K562 (cell line): ENCODE data around the gene NUDCD3. TPM values are rescaled to one million over a fixed set of nuclear protein-coding genes. Genes with fewer than 3 reads are reported as not detected.

Source experiments
- ATAC-seq: fragments of 200-7000 bp; cut with Tn5 transposase; 3 replicates; pipeline ENCODE4 v1.9.1; 2020; ENCODE audit warnings: moderate library complexity
- BruUV-seq: library from RNA; stranded (reverse); fragments of 400-500 nt; replicated peaks from 2 replicates; lab custom pipeline; 2021; lab: Mats Ljungman, UMichigan
- CTCF ChIA-PET: fragments of 300-600 bp; formaldehyde crosslinking; extraction: SDS; loops from one replicate; lab custom pipeline; 2021; ENCODE audit warnings: low intra/inter-chr PET ratio; lab: Yijun Ruan, JAX
- POLR2A ChIA-PET: fragments of 300-600, 350-650 bp; sonication (Branson Sonifier 250); formaldehyde crosslinking; extraction: SDS; loops from one replicate; lab custom pipeline; 2021; ENCODE audit warnings: antibody characterized with exemption, inconsistent platforms; lab: Yijun Ruan, JAX
- DNase-seq, 4 experiments: peaks; one replicate each; pipeline versions ENCODE4 v3.0.0 to v3.0.0-alpha.2; 2011 to 2018; ENCODE audit warnings: low spot score in 3 of 4, mixed read lengths in 3 of 4; ENCODE audit errors: extremely low read depth in 1 of 4
- FAIRE-seq: peaks from 2 replicates; lab custom pipeline; 2011; peaks lifted over from hg19 to GRCh38; lab: Jason Lieb, UNC
- H2AFZ ChIP-seq: 2 replicates; pipeline ENCODE4 v1.6.0; 2011; ENCODE audit warnings: low read depth, low read length, control low read depth, inconsistent platforms
- H3K27ac ChIP-seq: fragments of 200-600 bp; 3 replicates; pipeline ENCODE4 v1.8.0; 2011; ENCODE audit warnings: low read depth, mild to moderate bottlenecking, control low read depth, inconsistent platforms, low read length, moderate library complexity, mixed read lengths; ENCODE audit errors: extremely low read depth
- H3K27me3 ChIP-seq, 2 experiments: fragments of 300-600 bp in 1 of 2; 2 replicates in 1 of 2; 3 replicates in 1 of 2; pipeline versions ENCODE4 v1.6.0 to v1.8.0; 2011; ENCODE audit warnings: inconsistent platforms in 2 of 2, low read length in 2 of 2, mild to moderate bottlenecking in 1 of 2, mixed read lengths in 1 of 2, moderate library complexity in 1 of 2; ENCODE audit not compliant: control insufficient read depth in 2 of 2, insufficient read depth in 2 of 2
- H3K36me3 ChIP-seq: fragments of 300-600 bp; 3 replicates; pipeline ENCODE4 v1.8.0; 2011; ENCODE audit warnings: mild to moderate bottlenecking, low read length, inconsistent platforms; ENCODE audit not compliant: control insufficient read depth, insufficient read depth
- H3K4me1 ChIP-seq, 2 experiments: fragments of 200-600 bp in 1 of 2; replicated peaks in 1 of 2; 2 replicates in 1 of 2; 3 replicates in 1 of 2; pipeline versions ENCODE4 v1.5.1 to v1.8.0; 2011; ENCODE audit warnings: inconsistent platforms in 2 of 2, low read length in 2 of 2, mild to moderate bottlenecking in 1 of 2, mixed read lengths in 1 of 2, moderate library complexity in 1 of 2; ENCODE audit not compliant: control insufficient read depth in 2 of 2, insufficient read depth in 2 of 2
- H3K4me2 ChIP-seq: 2 replicates; pipeline ENCODE4 v1.6.1; 2011; ENCODE audit warnings: low read length, control low read depth, inconsistent platforms, mixed read lengths; ENCODE audit not compliant: insufficient read depth
- H3K4me3 ChIP-seq: fragments of 200-600 bp; sonication (generic), shearing (Covaris generic); 2 replicates; pipeline ENCODE4 v1.5.1; 2016; ENCODE audit warnings: control low read depth, inconsistent platforms
- H3K79me2 ChIP-seq: fragments of 200-600 bp; 3 replicates; pipeline ENCODE4 v1.8.0; 2011; ENCODE audit warnings: low read length, inconsistent platforms; ENCODE audit not compliant: control insufficient read depth, insufficient read depth
- H3K9ac ChIP-seq, 2 experiments: 2 replicates each; pipeline versions ENCODE4 v1.6.0 to v1.6.1; 2011; ENCODE audit warnings: low read depth in 2 of 2, low read length in 2 of 2, control low read depth in 1 of 2, inconsistent platforms in 1 of 2, mild to moderate bottlenecking in 1 of 2, mixed read lengths in 1 of 2; ENCODE audit not compliant: insufficient read depth in 1 of 2
- H3K9me1 ChIP-seq: one replicate; pipeline ENCODE4 v1.6.0; 2011; ENCODE audit warnings: inconsistent platforms, mild to moderate bottlenecking, low read length, moderate library complexity; ENCODE audit not compliant: control insufficient read depth, insufficient read depth
- H3K9me3 ChIP-seq: replicated peaks from 2 replicates; pipeline ENCODE4 v1.5.1; 2011; ENCODE audit warnings: low read depth, low read length, inconsistent platforms; ENCODE audit not compliant: control insufficient read depth, insufficient read depth
- H4K20me1 ChIP-seq: replicated peaks from 2 replicates; pipeline ENCODE4 v1.6.1; 2011; ENCODE audit warnings: low read length, inconsistent platforms, mixed read lengths; ENCODE audit not compliant: control insufficient read depth, insufficient read depth
- ETV1 ChIP-seq: fragments of 450-650 bp; conservative IDR thresholded peaks from 2 replicates; pipeline ENCODE4 v1.6.1; 2016; ENCODE audit warnings: missing genetic modification characterization, control low read depth, low read depth, missing compliant biosample characterization
- LCOR ChIP-seq: sonication (generic); formaldehyde crosslinking; IDR thresholded peaks from 2 replicates; pipeline ENCODE4 v1.8.0; 2022; ENCODE audit warnings: mild to moderate bottlenecking, missing genetic modification reagents
- MTA1 ChIP-seq: fragments of 450-650 bp; IDR thresholded peaks from 2 replicates; pipeline ENCODE4 v1.6.1; 2017; ENCODE audit warnings: borderline replicate concordance
- NFE2L1 ChIP-seq: fragments of 450-650 bp; IDR thresholded peaks from 2 replicates; pipeline ENCODE4 v1.6.1; 2016; ENCODE audit warnings: missing genetic modification characterization, low read depth, mild to moderate bottlenecking, missing compliant biosample characterization, moderate library complexity, borderline replicate concordance
- NR4A1 ChIP-seq, 2 experiments: fragments of 250-450 bp in 1 of 2; fragments of 450-650 bp in 1 of 2; sonication (Bioruptor Pico) in 1 of 2; IDR thresholded peaks; 2 replicates each; pipeline versions ENCODE4 v1.4.0 to v1.6.1; 2016 to 2020; ENCODE audit warnings: mild to moderate bottlenecking in 2 of 2, missing compliant biosample characterization in 1 of 2, missing genetic modification characterization in 1 of 2, moderate library complexity in 1 of 2
- PCBP1 ChIP-seq: fragments of 200-400 bp; formaldehyde crosslinking; IDR thresholded peaks from 2 replicates; pipeline ENCODE4 v1.6.1; 2018; ENCODE audit warnings: mild to moderate bottlenecking, low read depth, low read length; ENCODE audit not compliant: poor library complexity, severe bottlenecking
- PHTF2 ChIP-seq: fragments of 250-450 bp; sonication (Bioruptor Pico); IDR thresholded peaks from 2 replicates; pipeline ENCODE4 v1.5.0; 2021; ENCODE audit warnings: mild to moderate bottlenecking
- POLR2B ChIP-seq: fragments of 450-650 bp; IDR thresholded peaks from 2 replicates; pipeline ENCODE4 v1.6.1; 2018; ENCODE audit warnings: low read depth; ENCODE audit not compliant: partially characterized antibody
- RAD51 ChIP-seq: fragments of 450-650 bp; IDR thresholded peaks from 2 replicates; pipeline ENCODE4 v1.7.1; 2016; ENCODE audit warnings: low read depth, mild to moderate bottlenecking, borderline replicate concordance
- RCOR1 ChIP-seq, 2 experiments: IDR thresholded peaks; 2 replicates each; pipeline ENCODE4 v1.6.1; 2012; ENCODE audit warnings: low read depth in 2 of 2, low read length in 2 of 2, borderline replicate concordance in 1 of 2, improper control_type of control experiment in 1 of 2
- TEAD1 ChIP-seq, 2 experiments: fragments of 450-650 bp in 1 of 2; sonication (generic) in 1 of 2; formaldehyde crosslinking; IDR thresholded peaks; 2 replicates each; pipeline versions ENCODE4 v1.4.0 to v1.8.0; 2020 to 2022; ENCODE audit warnings: mild to moderate bottlenecking in 2 of 2, missing genetic modification reagents in 1 of 2
- TFAM ChIP-seq: fragments of 250-450 bp; sonication (Bioruptor Pico); conservative IDR thresholded peaks from 2 replicates; pipeline ENCODE4 v1.5.0; 2021; ENCODE audit warnings: mild to moderate bottlenecking, moderate library complexity
- TGIF2 ChIP-seq: sonication (generic); formaldehyde crosslinking; IDR thresholded peaks from 2 replicates; pipeline ENCODE4 v1.8.1; 2022; ENCODE audit warnings: mild to moderate bottlenecking, missing genetic modification reagents, moderate library complexity
- ZNF232 ChIP-seq: sonication (generic); formaldehyde crosslinking; IDR thresholded peaks from 2 replicates; pipeline ENCODE4 v1.8.0; 2022; ENCODE audit warnings: mild to moderate bottlenecking, missing genetic modification reagents
- WGBS: fragments of 100-300 bp; shearing (Covaris generic); methylation state at CpG from one replicate; pipeline ENCODE4 v1.1.6; 2016; ENCODE audit warnings: low coverage, mixed read lengths; ENCODE audit not compliant: insufficient coverage; ENCODE audit errors: missing lambda C conversion rate; 5-methylcytosine and 5-hydroxymethylcytosine counted together
- in situ Hi-C: fragments of 300-500 bp; cut with MboI; formaldehyde crosslinking; loops from 4 replicates; pipeline ENCODE4 v1.15.0; 2018; ENCODE audit warnings: inconsistent platforms, mixed read lengths
- intact Hi-C: fragments of 100-400 bp; cut with micrococcal nuclease; formaldehyde crosslinking; loops from 2 replicates; pipeline ENCODE4 v1.14.2; 2022
- polyA plus RNA-seq, 8 experiments: library from polyadenylated mRNA; depleted of rRNA in 4 of 8; stranded (reverse) in 5 of 8; unstranded in 3 of 8; fragments of >200 nt; fragmentation: Nextera tagmentation in 2 of 8; fragmentation: Illumina TruSeq in 1 of 8; extraction: Ambion mirVana in 2 of 8; extraction: Trizol in 1 of 8; gene quantifications; 2 replicates each; pipeline versions ENCODE4 v1.2.1 to v1.2.3, GENCODE V29; 2011 to 2014; ENCODE audit warnings: inconsistent platforms in 1 of 8, missing spikeins in 1 of 8
- total RNA-seq, 7 experiments: library from RNA; depleted of rRNA in 6 of 7; stranded (reverse); fragments of >200 nt in 6 of 7; fragmentation: Illumina TruSeq in 2 of 7; extraction: Trizol in 2 of 7; gene quantifications; 2 replicates each; pipeline versions ENCODE4 v1.2.1 to v1.2.3, GENCODE V29; 2011 to 2021; ENCODE audit warnings: low replicate concordance in 1 of 7
- TF ChIP-seq, protein P1 (sequence below): fragments of 450-650 bp; IDR thresholded peaks from 2 replicates; pipeline ENCODE4 v1.6.1; 2016; ENCODE audit warnings: antibody characterized with exemption
- TF ChIP-seq, protein P2 (sequence below): fragments of 450-650 bp; IDR thresholded peaks from 2 replicates; pipeline ENCODE4 v1.6.1; 2016; ENCODE audit warnings: missing biosample characterization, missing genetic modification characterization
- TF ChIP-seq, protein P3 (sequence below): fragments of 250-450 bp; sonication (Bioruptor Pico); IDR thresholded peaks from 2 replicates; pipeline ENCODE4 v1.5.0; 2020; ENCODE audit warnings: mild to moderate bottlenecking, borderline replicate concordance

NUDCD3 gene
- total and polyA plus RNA-seq, 9 of the 15 experiments (the other 6 are each of a cell fraction or from before 2014, with no cell fraction given), result 24.8 to 64.2 (median 42.6) TPM

- TF ChIP-seq, protein P1, sequence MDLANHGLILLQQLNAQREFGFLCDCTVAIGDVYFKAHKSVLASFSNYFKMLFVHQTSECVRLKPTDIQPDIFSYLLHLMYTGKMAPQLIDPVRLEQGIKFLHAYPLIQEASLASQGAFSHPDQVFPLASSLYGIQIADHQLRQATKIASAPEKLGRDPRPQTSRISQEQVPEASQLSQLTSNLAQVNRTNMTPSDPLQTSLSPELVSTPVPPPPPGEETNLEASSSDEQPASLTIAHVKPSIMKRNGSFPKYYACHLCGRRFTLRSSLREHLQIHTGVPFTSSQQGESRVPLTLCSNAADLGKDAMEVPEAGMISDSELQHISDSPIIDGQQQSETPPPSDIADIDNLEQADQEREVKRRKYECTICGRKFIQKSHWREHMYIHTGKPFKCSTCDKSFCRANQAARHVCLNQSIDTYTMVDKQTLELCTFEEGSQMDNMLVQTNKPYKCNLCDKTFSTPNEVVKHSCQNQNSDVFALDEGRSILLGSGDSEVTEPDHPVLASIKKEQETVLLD, result no peak
- TF ChIP-seq RAD51 (no peak), MTA1 (no peak), POLR2B (no peak), TEAD1 (CRISPR knock-in tag; IDR thresholded peaks at IDR 0.05) (no peak), PCBP1 (no peak), ZNF232 (CRISPR knock-in tag) (no peak), TGIF2 (CRISPR knock-in tag) (no peak)
- TF ChIP-seq, all 486 proteins: peak for 0
Observed at GRCh38 chr7:44398511-44398911, 91.9 kb downstream of the NUDCD3 start (continued).

DNA sequence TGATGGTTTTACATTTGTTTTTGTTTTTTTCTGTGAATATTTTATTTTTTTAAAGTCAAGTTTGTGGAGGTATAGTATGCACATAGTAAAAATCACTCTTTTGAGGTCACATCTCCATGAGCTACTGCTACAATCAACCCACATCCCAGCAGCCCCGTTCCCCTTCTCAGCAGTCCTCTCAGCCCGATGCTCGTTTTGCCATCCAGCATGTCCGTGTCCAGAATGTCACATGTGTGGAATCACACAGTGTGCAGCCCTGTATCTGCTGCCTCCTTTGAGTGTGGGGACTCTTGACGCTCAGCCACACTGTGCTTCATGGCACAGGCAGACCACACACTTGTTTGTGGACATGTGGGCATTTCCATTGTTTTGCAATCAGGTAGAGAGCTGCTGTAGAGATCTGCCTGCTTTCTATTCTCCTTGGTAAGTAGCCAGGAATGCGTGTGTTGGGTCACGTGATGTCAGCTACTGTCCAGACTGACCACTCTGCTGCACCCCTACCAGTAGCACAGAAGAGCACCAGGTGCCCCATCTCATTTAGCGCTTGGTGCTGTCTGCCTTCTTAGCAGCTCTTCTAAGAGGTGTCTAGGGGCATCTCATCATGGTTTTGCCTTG is 93.4 kb downstream of the NUDCD3 start:
- Histone ChIP-seq H3K79me2 (no peaks in the 10 kb centered on the region), H3K9ac (no peak overlapping the region), H3K27ac (no peak overlapping the region), H3K4me3 (no peak overlapping the region), H4K20me1 (peaks cover 7% of the 10 kb centered on the region; the same call in 1 of the 2 replicates), H3K9me3 (no peaks in the 10 kb centered on the region), H3K36me3 (peaks cover 49% of the 10 kb centered on the region; the same call in 2 of the 3 replicates), H3K27me3 (no peaks in the 10 kb centered on the region), H2AFZ (no peak overlapping the region), H3K9me1 (peaks cover 3% of the 10 kb centered on the region), H3K4me2 (no peak overlapping the region), H3K4me1 (no peaks in the 10 kb centered on the region)
- no TSS peak for BruUV-seq
- ATAC-seq (no peak), DNase-seq (no peak), FAIRE-seq (no peak)
- intact Hi-C loops (no loop called here), in situ Hi-C loops (no loop called here)
- WGBS, result 85% methylated on average over 8 of the region's 8 CpGs
- CTCF ChIA-PET, result no interaction called here
- POLR2A ChIA-PET, result no interaction called here
- TF ChIP-seq NFE2L1 (tag) (no peak), ETV1 (tag) (no peak), RCOR1 (IDR thresholded peaks at IDR 0.05; ENCODE audit: borderline replicate concordance in 1 of 2, low read depth in 2 of 2, low read length in 2 of 2) (no peak), LCOR (CRISPR knock-in tag) (no peak), TFAM (CRISPR knock-in tag) (no peak), NR4A1 (CRISPR knock-in tag; IDR thresholded peaks at IDR 0.05) (no peak), NR4A1 (tag; IDR thresholded peaks at IDR 0.05) (no peak), PHTF2 (CRISPR knock-in tag) (no peak)
- TF ChIP-seq, protein P2, sequence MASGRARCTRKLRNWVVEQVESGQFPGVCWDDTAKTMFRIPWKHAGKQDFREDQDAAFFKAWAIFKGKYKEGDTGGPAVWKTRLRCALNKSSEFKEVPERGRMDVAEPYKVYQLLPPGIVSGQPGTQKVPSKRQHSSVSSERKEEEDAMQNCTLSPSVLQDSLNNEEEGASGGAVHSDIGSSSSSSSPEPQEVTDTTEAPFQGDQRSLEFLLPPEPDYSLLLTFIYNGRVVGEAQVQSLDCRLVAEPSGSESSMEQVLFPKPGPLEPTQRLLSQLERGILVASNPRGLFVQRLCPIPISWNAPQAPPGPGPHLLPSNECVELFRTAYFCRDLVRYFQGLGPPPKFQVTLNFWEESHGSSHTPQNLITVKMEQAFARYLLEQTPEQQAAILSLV, result no peak
- TF ChIP-seq, protein P3, sequence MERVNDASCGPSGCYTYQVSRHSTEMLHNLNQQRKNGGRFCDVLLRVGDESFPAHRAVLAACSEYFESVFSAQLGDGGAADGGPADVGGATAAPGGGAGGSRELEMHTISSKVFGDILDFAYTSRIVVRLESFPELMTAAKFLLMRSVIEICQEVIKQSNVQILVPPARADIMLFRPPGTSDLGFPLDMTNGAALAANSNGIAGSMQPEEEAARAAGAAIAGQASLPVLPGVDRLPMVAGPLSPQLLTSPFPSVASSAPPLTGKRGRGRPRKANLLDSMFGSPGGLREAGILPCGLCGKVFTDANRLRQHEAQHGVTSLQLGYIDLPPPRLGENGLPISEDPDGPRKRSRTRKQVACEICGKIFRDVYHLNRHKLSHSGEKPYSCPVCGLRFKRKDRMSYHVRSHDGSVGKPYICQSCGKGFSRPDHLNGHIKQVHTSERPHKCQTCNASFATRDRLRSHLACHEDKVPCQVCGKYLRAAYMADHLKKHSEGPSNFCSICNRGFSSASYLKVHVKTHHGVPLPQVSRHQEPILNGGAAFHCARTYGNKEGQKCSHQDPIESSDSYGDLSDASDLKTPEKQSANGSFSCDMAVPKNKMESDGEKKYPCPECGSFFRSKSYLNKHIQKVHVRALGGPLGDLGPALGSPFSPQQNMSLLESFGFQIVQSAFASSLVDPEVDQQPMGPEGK (CRISPR knock-in tag), result no peak
